ENCODE data around the gene CNTNAP4.

- no peak for TF ChIP-seq CTCF (IDR thresholded peaks at IDR 0.05; ENCODE audit: low read depth, low read length, poor library complexity, severe bottlenecking)
- TF ChIP-seq EZH2phosphoT487 (IDR thresholded peaks at IDR 0.05; ENCODE audit: borderline replicate concordance, low read length), result no peak
Measured at GRCh38 chr16:76235025-76235424, 42.2 kb upstream of the CNTNAP4 start.
